Heart left ventricle (tissue), 13 donors: ENCODE measurements around the gene RAPGEF5.

Experiments
- CTCF ChIP-seq, 12 donors: fragments of 200-600 bp; sonication (generic) in 4 of 12; IDR thresholded peaks; one replicate each; pipeline versions ENCODE4 v1.5.0 to v1.8.0; 2018 to 2022; ENCODE audit warnings: antibody characterized with exemption in 12 of 12, mild to moderate bottlenecking in 5 of 12
- POLR2A ChIP-seq, 2 donors: fragments of 450-650 bp; IDR thresholded peaks; one replicate each; pipeline ENCODE4 v1.6.1; 2017; ENCODE audit warnings: antibody characterized with exemption in 2 of 2, mild to moderate bottlenecking in 2 of 2, moderate library complexity in 2 of 2
- donor health status: ischemic (EF 13 %, LVEDD 7.1; RV severe dilation, severe dysfunction).
- donor health status: DM: no; HTN: yes; CAD: no.
- donor health status: DM: no; HTN: no; CAD: no.
- donor health status: ischemic (EF 25% LVEDD 6.9; RV normal size, moderate dysfunction).
- donor health status: ischemic (EF 25% LVEDD 5.7; RV mildly dilated, moderate dysfunction).
- donor health status: ischemic (EF 35%, LVEDD 5.7; RV mildly dilated, moderate dysfunction).
- donor health status: nonischemic (EF 11% LVEDD 7.7; RV severe dilation, severe dysfunction).
- donor health status: DM: yes; HTN: yes; CAD: no.
- donor health status: PGD.
- donor health status: ischemic (EF 29% LVEDD 5.4; RV normal size, mild dysfunction).
- donor health status: nonischemic (EF 23%, LVEDD 6.1; RV moderate dilation, normal function).

- TF ChIP-seq CTCF (IDR thresholded peaks at IDR 0.05) (no peak), POLR2A (IDR thresholded peaks at IDR 0.05) (no peak)
Measured at GRCh38 chr7:22087861-22088260, 269.1 kb downstream of the RAPGEF5 start.
